HepG2 (cell line): ENCODE data around the gene PIGW. TPM values are rescaled to one million over a fixed set of nuclear protein-coding genes. Genes with fewer than 3 reads are reported as not detected.
A peak's percentile ranks its signal among the peaks of the same experiment; 100 is the strongest.

Experiments
- ATAC-seq: fragments of 200-7000 bp; cut with Tn5 transposase; 3 replicates; pipeline ENCODE4 v1.9.1; 2020; ENCODE audit warnings: mild to moderate bottlenecking, moderate library complexity
- BruUV-seq: library from RNA; stranded (reverse); fragments of 400-500 nt; replicated peaks from 2 replicates; lab custom pipeline; 2021; lab: Mats Ljungman, UMichigan
- CTCF ChIA-PET: fragments of 300-600 bp; formaldehyde crosslinking; extraction: SDS; loops from one replicate; lab custom pipeline; 2021; ENCODE audit warnings: low total read pairs, inconsistent platforms, low intra/inter-chr PET ratio; lab: Yijun Ruan, JAX
- POLR2A ChIA-PET: fragments of 350-600 bp; sonication (Branson Sonifier 250); formaldehyde crosslinking; loops from one replicate; lab custom pipeline; 2020; ENCODE audit warnings: antibody characterized with exemption, inconsistent platforms; lab: Yijun Ruan, JAX
- DNase-seq: peaks from one replicate; pipeline ENCODE4 v3.0.0-alpha.2; 2015; ENCODE audit warnings: low spot score
- FAIRE-seq: peaks from 3 replicates; lab custom pipeline; 2011; peaks lifted over from hg19 to GRCh38; lab: Jason Lieb, UNC
- H2AFZ ChIP-seq: one replicate; pipeline ENCODE4 v1.6.1; 2011; ENCODE audit warnings: low read length, inconsistent platforms
- H3K27ac ChIP-seq: fragments of 300-600 bp; 3 replicates; pipeline ENCODE4 v1.8.0; 2011; ENCODE audit warnings: mixed run types, mild to moderate bottlenecking, mixed read lengths, low read length, inconsistent platforms; ENCODE audit not compliant: insufficient read depth; ENCODE audit errors: extremely low read length
- H3K27me3 ChIP-seq, 2 experiments: fragments of 200-600 bp in 1 of 2; 2 replicates in 1 of 2; 3 replicates in 1 of 2; pipeline versions ENCODE4 v1.6.0 to v1.8.0; 2011; ENCODE audit warnings: low read length in 2 of 2, mild to moderate bottlenecking in 2 of 2, moderate library complexity in 2 of 2, inconsistent platforms in 1 of 2; ENCODE audit not compliant: insufficient read depth in 2 of 2, control insufficient read depth in 1 of 2
- H3K36me3 ChIP-seq, 2 experiments: fragments of 200-600 bp in 1 of 2; replicated peaks in 1 of 2; 2 replicates in 1 of 2; 3 replicates in 1 of 2; pipeline versions ENCODE4 v1.5.1 to v1.8.0; 2011; ENCODE audit warnings: low read length in 2 of 2, inconsistent platforms in 1 of 2; ENCODE audit not compliant: insufficient read depth in 2 of 2, control insufficient read depth in 1 of 2
- H3K4me1 ChIP-seq: 2 replicates; pipeline ENCODE4 v1.5.1; 2012; ENCODE audit warnings: low read length, inconsistent platforms; ENCODE audit not compliant: insufficient read depth
- H3K4me2 ChIP-seq: 2 replicates; pipeline ENCODE4 v1.6.0; 2011; ENCODE audit warnings: low read depth, low read length, inconsistent platforms
- H3K4me3 ChIP-seq, 3 experiments: fragments of 200-600 bp in 1 of 3; sonication (generic), shearing (Covaris generic) in 1 of 3; replicated peaks in 1 of 3; 2 replicates each; pipeline ENCODE4 v1.5.1; 2011 to 2016; ENCODE audit warnings: low read length in 3 of 3, inconsistent platforms in 2 of 3, low read depth in 2 of 3, mild to moderate bottlenecking in 2 of 3, control low read depth in 1 of 3, mixed read lengths in 1 of 3; ENCODE audit not compliant: insufficient read depth in 1 of 3
- H3K79me2 ChIP-seq: one replicate; pipeline ENCODE4 v1.6.1; 2011; ENCODE audit warnings: low read length, inconsistent platforms; ENCODE audit not compliant: insufficient read depth
- H3K9ac ChIP-seq: 2 replicates; pipeline ENCODE4 v1.6.0; 2011; ENCODE audit warnings: mild to moderate bottlenecking, low read depth, low read length, inconsistent platforms; ENCODE audit not compliant: insufficient read depth
- H3K9me3 ChIP-seq: 2 replicates; pipeline ENCODE4 v1.5.1; 2012; ENCODE audit warnings: mild to moderate bottlenecking, low read length
- H4K20me1 ChIP-seq: 2 replicates; pipeline ENCODE4 v1.6.0; 2011; ENCODE audit warnings: inconsistent platforms, mild to moderate bottlenecking, low read length, moderate library complexity; ENCODE audit not compliant: insufficient read depth
- ATF7-NPFF ChIP-seq: sonication (generic); formaldehyde crosslinking; IDR thresholded peaks from 2 replicates; pipeline ENCODE4 v1.8.1; 2023; ENCODE audit warnings: mild to moderate bottlenecking, low read depth, missing genetic modification reagents, moderate library complexity
- HMGA1 ChIP-seq: sonication (generic); formaldehyde crosslinking; conservative IDR thresholded peaks from 2 replicates; pipeline ENCODE4 v1.4.0; 2020; ENCODE audit warnings: missing genetic modification reagents
- KAT8 ChIP-seq: IDR thresholded peaks from 2 replicates; pipeline ENCODE4 v1.6.1; 2016; ENCODE audit warnings: missing genetic modification reagents, missing compliant biosample characterization
- MEF2D ChIP-seq: sonication (generic); formaldehyde crosslinking; IDR thresholded peaks from 2 replicates; pipeline ENCODE4 v1.5.1; 2020; ENCODE audit warnings: mild to moderate bottlenecking, missing genetic modification reagents
- NR2F2 ChIP-seq: IDR thresholded peaks from 2 replicates; pipeline ENCODE4 v1.6.1; 2012; ENCODE audit warnings: low read depth, inconsistent platforms, borderline replicate concordance
- POLR2G ChIP-seq: fragments of 200-400 bp; formaldehyde crosslinking; IDR thresholded peaks from 2 replicates; pipeline ENCODE4 v1.6.1; 2018; ENCODE audit warnings: mild to moderate bottlenecking, low read depth, low read length, moderate library complexity
- SOX13 ChIP-seq, 3 experiments: fragments of 450-650 bp in 1 of 3; sonication (generic) in 1 of 3; formaldehyde crosslinking in 1 of 3; IDR thresholded peaks in 2 of 3; conservative IDR thresholded peaks in 1 of 3; 2 replicates each; pipeline versions ENCODE4 v1.5.0 to v1.6.1; 2016 to 2020; ENCODE audit warnings: antibody characterized with exemption in 1 of 3, mild to moderate bottlenecking in 1 of 3, missing compliant biosample characterization in 1 of 3, missing genetic modification reagents in 1 of 3, moderate library complexity in 1 of 3
- SRSF1 ChIP-seq: fragments of 200-400 bp; formaldehyde crosslinking; optimal IDR thresholded peaks from 2 replicates; pipeline ENCODE3; 2017; ENCODE audit warnings: mild to moderate bottlenecking, low read depth, low read length, moderate library complexity
- TGIF2 ChIP-seq: IDR thresholded peaks from 2 replicates; pipeline ENCODE4 v1.6.1; 2016; ENCODE audit warnings: control low read depth, missing compliant biosample characterization
- ZNF550 ChIP-seq: sonication (generic); formaldehyde crosslinking; IDR thresholded peaks from 2 replicates; pipeline ENCODE4 v1.4.0; 2020; ENCODE audit warnings: mild to moderate bottlenecking, missing genetic modification reagents, borderline replicate concordance
- WGBS: methylation state at CpG from one replicate; pipeline ENCODE4 v1.1.6; 2017; ENCODE audit warnings: low lambda C conversion rate; 5-methylcytosine and 5-hydroxymethylcytosine counted together
- in situ Hi-C: cut with HindIII; loops from 2 replicates; pipeline ENCODE4 v1.10.0; 2017; ENCODE audit warnings: low pct_unique_long_range_greater_than_20kb; ENCODE audit not compliant: extremely low pct_ligation_motif_present
- intact Hi-C: fragments of 100-400 bp; cut with micrococcal nuclease; formaldehyde crosslinking; loops from one replicate; pipeline ENCODE4 v1.10.0; 2022; ENCODE audit not compliant: unreplicated experiment
- polyA plus RNA-seq, 8 experiments: library from polyadenylated mRNA; depleted of rRNA in 3 of 8; stranded (reverse) in 7 of 8; unstranded in 1 of 8; fragments of >200 nt; fragmentation: Illumina TruSeq in 4 of 8; extraction: Trizol in 4 of 8; gene quantifications; 2 replicates each; pipeline versions ENCODE4 v1.2.1 to v1.2.3, GENCODE V29; 2011 to 2016; ENCODE audit warnings: low read depth in 4 of 8, missing spikeins in 1 of 8, mixed read lengths in 1 of 8; ENCODE audit not compliant: insufficient read depth in 1 of 8
- total RNA-seq, 5 experiments: library from RNA; depleted of rRNA; stranded (reverse); fragments of >200 nt; fragmentation: Illumina TruSeq; extraction: Trizol; gene quantifications; 2 replicates each; pipeline ENCODE4 v1.2.3, GENCODE V29; 2016; ENCODE audit warnings: low read depth in 1 of 5
- TF ChIP-seq, protein P1 (sequence below): sonication (generic); formaldehyde crosslinking; IDR thresholded peaks from 2 replicates; pipeline ENCODE4 v1.9.0; 2021; ENCODE audit warnings: mild to moderate bottlenecking, missing genetic modification reagents
- TF ChIP-seq, protein P2 (sequence below): IDR thresholded peaks from 2 replicates; pipeline ENCODE4 v1.6.1; 2016; ENCODE audit warnings: low read depth, control low read depth

Gene PIGW
- total and polyA plus RNA-seq, 2 of the 13 experiments (the other 11 are each of a cell fraction or from before 2014, with no cell fraction given), result 9.0 to 24.0 TPM

DNA sequence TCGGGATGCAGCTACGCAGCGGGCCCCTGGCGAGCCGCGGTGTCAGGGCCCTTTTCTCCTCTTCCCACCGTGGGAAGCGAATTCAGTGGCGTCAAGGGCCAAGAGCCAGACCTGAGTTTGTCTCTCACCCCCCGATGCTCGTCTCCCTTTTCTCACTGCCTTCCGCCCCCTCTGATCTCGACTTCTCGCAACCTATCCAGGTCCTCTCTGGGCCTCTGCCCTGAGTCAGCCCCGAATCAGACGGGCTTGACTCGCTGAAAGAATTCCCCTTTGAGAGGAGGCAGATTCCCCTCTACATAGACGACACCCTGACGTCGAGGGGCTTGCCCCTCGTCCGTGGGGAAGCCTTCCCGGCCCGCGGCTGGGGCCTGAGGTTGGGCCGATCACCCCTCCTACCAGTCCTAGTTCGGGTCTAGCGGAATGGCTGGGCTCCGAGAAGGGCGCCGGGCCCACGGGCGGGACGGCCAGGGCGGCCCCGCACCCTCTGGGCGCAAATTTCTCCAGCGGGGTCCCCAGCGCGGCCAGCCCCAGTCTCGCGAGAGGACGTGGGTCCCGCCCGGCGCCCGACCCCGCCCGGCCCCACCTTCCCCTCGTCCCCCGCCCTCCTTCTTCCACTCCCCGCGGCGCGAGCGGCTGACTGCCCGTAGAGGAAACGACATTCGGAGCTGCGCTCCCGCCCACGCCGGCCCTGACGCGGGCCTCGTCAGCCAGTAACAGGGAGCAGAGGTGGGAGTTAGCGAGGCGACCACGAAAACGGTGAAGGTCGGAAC is 9.7 kb downstream of the PIGW start, which contains the start of gene GGNBP2:
Gene GGNBP2, plus strand, starts transcription at position 613 of the 770 bp plus-strand sequence. CDS start 806 bp downstream, outside the sequence.
- POLR2A ChIA-PET, result interaction anchor here (0.6 to 4.2 kb wide), 10 partner anchors 10 to 1074 kb away, joined by 3 to 107 read pairs (median 4); partner anchors contain the start of genes DHRS11, MRM1, MYO19 and PIGW
- Histone ChIP-seq H3K4me3 (peak within 1 kb of the TSS; percentile 88 to 100 (median 97)), H3K4me2 (peak within 1 kb of the TSS; percentile 95), H3K4me1 (peaks cover 33% of the 10 kb centered on the region), H4K20me1 (peaks cover 31% of the 10 kb centered on the region), H3K79me2 (peaks cover 48% of the 10 kb centered on the region), H2AFZ (peak within 1 kb of the TSS; percentile 87), H3K36me3 (no peaks in the 10 kb centered on the region; a peak in 1 of 5 replicates), H3K9me3 (no peaks in the 10 kb centered on the region), H3K27ac (peak within 1 kb of the TSS; percentile 100), H3K27me3 (peaks cover 0 to 5% of the 10 kb centered on the region in 2 experiments; a peak in 1 of 5 replicates), H3K9ac (peak within 1 kb of the TSS; percentile 100)
- FAIRE-seq (no peak), ATAC-seq (peak; percentile 81), DNase-seq (peak; percentile 83)
- intact Hi-C loops (loop anchor here (5.0 kb wide), 2 partner anchors 48 to 57 kb away; partner anchors contain the start of genes DHRS11 and ZNHIT3), in situ Hi-C loops (no loop called here)
- CTCF ChIA-PET, result no interaction called here
- 0% methylated on average over 24 of the region's 71 CpGs for WGBS
- TSS peak; percentile 89 for BruUV-seq
- TF ChIP-seq HMGA1 (CRISPR knock-in tag), result no peak
- peak; percentile 94 for TF ChIP-seq POLR2G
- no peak for TF ChIP-seq SOX13 (IDR thresholded peaks at IDR 0.05)
- TF ChIP-seq SOX13 (CRISPR knock-in tag; conservative IDR thresholded peaks at IDR 0.05 in 1 of 2, IDR thresholded peaks at IDR 0.05 in 1 of 2), result no peak
- TF ChIP-seq, protein P1, sequence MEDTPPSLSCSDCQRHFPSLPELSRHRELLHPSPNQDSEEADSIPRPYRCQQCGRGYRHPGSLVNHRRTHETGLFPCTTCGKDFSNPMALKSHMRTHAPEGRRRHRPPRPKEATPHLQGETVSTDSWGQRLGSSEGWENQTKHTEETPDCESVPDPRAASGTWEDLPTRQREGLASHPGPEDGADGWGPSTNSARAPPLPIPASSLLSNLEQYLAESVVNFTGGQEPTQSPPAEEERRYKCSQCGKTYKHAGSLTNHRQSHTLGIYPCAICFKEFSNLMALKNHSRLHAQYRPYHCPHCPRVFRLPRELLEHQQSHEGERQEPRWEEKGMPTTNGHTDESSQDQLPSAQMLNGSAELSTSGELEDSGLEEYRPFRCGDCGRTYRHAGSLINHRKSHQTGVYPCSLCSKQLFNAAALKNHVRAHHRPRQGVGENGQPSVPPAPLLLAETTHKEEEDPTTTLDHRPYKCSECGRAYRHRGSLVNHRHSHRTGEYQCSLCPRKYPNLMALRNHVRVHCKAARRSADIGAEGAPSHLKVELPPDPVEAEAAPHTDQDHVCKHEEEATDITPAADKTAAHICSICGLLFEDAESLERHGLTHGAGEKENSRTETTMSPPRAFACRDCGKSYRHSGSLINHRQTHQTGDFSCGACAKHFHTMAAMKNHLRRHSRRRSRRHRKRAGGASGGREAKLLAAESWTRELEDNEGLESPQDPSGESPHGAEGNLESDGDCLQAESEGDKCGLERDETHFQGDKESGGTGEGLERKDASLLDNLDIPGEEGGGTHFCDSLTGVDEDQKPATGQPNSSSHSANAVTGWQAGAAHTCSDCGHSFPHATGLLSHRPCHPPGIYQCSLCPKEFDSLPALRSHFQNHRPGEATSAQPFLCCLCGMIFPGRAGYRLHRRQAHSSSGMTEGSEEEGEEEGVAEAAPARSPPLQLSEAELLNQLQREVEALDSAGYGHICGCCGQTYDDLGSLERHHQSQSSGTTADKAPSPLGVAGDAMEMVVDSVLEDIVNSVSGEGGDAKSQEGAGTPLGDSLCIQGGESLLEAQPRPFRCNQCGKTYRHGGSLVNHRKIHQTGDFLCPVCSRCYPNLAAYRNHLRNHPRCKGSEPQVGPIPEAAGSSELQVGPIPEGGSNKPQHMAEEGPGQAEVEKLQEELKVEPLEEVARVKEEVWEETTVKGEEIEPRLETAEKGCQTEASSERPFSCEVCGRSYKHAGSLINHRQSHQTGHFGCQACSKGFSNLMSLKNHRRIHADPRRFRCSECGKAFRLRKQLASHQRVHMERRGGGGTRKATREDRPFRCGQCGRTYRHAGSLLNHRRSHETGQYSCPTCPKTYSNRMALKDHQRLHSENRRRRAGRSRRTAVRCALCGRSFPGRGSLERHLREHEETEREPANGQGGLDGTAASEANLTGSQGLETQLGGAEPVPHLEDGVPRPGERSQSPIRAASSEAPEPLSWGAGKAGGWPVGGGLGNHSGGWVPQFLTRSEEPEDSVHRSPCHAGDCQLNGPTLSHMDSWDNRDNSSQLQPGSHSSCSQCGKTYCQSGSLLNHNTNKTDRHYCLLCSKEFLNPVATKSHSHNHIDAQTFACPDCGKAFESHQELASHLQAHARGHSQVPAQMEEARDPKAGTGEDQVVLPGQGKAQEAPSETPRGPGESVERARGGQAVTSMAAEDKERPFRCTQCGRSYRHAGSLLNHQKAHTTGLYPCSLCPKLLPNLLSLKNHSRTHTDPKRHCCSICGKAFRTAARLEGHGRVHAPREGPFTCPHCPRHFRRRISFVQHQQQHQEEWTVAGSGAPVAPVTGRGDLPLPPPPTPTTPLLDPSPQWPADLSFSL (CRISPR knock-in tag), result 0 out of 2 replicates have a peak, but pooled peaks have one; percentile 2
- TF ChIP-seq MEF2D, result no peak
- TF ChIP-seq NR2F2, result no peak
- peak; percentile 49 for TF ChIP-seq SRSF1
- TF ChIP-seq ZNF550, result 0 out of 2 replicates have a peak, but pooled peaks have one; percentile 76
- TF ChIP-seq, protein P2, sequence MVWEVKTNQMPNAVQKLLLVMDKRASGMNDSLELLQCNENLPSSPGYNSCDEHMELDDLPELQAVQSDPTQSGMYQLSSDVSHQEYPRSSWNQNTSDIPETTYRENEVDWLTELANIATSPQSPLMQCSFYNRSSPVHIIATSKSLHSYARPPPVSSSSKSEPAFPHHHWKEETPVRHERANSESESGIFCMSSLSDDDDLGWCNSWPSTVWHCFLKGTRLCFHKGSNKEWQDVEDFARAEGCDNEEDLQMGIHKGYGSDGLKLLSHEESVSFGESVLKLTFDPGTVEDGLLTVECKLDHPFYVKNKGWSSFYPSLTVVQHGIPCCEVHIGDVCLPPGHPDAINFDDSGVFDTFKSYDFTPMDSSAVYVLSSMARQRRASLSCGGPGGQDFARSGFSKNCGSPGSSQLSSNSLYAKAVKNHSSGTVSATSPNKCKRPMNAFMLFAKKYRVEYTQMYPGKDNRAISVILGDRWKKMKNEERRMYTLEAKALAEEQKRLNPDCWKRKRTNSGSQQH (CRISPR knock-in tag), result peak; percentile 21; the same call in 1 of the 2 replicates
- TF ChIP-seq KAT8 (CRISPR knock-in tag), result peak; percentile 75; the same call in 1 of the 2 replicates
- 0 out of 2 replicates have a peak, but pooled peaks have one; percentile 41 for TF ChIP-seq ATF7-NPFF
- TF ChIP-seq TGIF2 (CRISPR knock-in tag), result peak; percentile 54
